NCI-H1930 (cell line): ENCODE measurements around the gene MROH8.

Experiments used
- DNase-seq, 2 experiments: peaks; one replicate each; lab custom pipeline; 2025; lab: John Stamatoyannopoulos, UW

Gene MROH8

DNA sequence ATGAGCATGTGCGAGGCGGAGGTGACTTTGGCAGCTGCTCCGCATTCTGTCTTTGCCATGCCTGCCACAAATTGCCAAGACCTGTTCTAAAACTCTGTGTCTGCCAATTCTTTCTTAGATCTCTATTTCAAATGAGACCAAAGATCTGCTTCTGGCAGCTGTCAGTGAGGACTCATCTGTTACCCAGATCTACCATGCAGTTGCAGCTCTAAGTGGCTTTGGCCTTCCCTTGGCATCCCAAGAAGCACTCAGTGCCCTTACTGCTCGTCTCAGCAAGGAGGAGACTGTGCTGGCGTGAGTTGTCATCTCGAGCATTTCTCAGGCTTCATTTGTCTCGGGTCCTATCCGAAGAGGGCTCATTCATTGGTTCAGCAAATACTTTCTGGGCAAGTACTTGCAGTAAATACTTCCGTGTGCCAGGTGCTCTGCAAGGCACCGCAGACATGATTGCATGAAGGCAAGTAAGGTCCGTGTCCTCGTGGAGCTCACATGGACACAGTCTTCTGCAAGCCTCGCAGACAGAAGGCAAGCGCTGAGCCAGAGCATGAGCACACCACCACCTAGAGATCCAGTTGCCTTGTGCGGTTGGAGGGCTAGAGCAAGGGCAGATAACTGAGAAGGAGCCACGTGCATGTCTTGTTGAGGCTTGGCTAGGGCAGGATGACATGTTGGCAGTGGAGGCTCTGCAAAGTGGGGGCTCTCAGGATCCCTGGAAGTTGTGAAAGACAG, 19.7 kb upstream of the MROH8 start:
- DNase-seq: no peak

DNA sequence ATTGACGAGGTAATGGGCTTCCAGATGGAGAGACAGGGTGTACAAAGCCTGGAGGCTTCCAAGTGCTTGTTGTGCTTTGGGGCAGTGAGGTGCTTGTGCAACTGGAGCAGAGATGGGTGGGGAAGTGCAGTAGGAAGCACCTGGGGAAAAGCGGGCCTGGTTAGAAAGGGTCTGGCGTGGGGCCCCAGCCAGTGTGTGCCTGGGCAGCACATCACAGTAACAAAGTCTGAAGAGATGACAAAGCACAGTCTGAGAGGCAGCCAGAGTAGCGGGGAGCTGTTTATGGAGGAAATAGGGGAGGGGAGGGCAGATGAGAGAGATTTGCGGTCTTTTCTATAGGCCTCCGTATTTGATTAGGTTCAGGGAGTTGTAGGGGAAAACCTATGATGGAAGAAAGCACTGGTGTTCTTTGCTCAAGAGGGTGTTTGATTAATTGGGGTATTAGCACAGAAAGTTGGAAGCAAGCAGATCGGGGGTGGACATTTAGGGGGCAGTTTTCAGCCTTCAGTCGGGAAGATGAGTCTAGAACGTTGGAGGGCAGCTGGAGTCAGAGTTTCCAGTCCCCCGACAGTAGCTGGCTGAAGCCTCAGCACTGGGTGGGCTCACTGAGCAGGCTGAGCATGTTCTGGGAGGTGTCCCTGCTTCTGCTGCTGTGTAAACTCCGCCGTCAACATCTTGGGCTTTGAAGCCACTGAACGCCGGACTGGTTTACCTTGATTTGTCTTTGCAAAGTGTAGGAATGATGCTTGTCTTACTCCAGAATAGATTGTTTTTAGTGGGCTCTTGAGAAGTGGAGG, 15.5 kb upstream of the MROH8 start:
- no peak for DNase-seq

DNA sequence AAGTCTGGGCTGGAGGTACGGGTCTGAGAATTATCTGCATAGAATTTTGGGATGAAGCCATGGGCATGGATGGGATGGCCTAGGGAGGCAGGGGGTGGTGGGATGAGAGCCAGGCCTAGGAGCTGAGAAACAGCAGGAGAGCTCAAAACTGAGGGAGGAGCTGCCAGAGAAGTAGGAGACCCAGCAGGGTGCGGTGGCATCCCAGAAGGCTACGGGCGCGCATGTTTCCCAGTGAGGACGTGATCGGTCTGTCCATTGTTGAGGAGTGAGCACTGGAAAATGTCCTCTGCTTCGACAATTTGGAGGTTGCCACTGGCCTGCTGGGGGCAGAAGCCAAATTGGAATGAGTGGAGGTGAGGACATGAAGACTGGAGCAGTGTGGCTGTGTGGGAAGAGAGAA, 14.5 kb upstream of the MROH8 start:
- no peak for DNase-seq

DNA sequence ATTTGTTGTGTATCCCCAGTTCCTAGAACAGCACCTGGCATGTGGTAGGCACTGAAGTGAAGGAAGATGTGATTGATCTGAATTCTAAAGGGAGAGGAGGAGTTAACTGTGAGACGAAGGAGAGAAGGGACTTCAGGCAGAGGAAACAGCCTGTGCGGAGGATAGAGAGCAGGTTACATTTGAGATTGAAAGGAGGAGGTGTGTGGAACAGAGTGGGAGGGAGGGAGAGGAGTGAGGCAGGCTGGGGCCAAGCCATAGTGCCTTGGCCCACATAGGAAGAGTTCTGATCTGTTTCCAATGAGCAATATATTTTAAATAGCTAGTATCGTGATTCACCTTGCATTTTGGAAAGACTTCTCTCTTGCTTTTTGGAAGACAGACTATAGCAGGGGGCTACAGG, 13.9 kb upstream of the MROH8 start:
- no peak for DNase-seq

DNA sequence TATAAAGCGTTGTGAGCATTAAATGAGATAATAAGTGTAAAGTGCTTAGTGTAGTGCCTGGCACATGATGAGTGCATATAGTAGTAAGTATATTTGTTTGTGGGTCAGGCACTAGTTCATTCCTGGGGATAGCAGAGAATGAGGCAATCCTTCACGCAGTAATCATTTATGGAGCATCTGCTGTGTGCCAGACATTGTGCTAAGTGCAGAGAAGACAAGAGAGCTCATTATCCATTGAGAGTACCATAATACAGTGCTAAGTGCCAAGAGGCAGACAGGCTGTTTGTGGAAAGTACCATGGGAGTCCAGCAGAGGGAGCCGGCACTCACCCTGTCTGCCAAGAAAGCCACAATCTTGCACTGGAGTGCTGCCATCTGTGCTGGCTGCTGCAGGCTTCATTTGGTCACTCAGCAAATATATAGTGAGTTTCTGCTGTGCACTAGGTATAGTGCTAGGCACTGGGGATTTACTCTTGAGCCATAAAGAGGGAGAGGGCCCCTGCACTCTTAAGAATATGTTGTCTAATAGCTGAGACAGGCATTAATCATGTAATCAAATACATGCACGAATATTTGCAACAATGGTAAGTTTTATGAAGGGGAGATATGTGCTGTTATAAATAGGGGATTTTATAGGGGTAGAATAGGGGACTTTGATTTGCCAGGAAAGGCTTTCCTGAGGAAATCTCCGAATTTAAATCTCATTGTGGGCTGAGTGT, 12.9 kb upstream of the MROH8 start:
- peak; percentile 47 to 70 for DNase-seq

DNA sequence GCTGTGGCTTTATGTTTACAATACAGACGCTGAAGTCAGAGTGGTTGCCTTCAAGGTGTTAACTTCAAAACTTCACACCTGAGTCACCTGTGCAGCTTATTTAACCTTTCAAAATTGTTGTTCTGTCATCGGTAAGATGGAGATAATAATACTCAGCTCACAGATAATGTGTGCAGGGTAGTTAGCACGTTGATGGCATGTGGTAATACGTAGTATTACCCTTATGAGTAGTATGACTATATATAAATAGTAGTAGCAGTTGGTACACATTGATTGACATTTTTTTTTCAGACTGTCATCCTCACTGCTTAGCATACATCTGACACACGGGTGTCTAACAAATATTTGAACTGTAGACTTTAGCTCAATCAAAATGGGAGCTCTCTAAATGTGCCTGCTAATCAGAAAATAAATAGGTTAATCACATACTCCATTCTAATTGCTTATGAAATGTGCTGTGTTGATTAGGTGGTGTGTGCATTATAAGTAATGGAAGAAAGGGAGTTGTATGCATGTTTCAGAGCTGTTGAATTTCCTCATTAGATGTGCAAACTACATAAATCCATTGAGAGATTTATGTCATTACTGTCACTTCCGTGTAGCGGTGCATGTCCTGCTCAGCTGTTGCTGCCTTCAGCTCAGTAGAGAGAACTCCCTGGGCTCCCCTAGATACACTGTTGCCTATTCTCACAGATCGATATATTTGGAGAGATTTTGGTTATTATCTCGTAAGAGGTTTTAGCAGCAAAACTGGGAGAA, 11.2 kb upstream of the MROH8 start:
- DNase-seq: no peak

DNA sequence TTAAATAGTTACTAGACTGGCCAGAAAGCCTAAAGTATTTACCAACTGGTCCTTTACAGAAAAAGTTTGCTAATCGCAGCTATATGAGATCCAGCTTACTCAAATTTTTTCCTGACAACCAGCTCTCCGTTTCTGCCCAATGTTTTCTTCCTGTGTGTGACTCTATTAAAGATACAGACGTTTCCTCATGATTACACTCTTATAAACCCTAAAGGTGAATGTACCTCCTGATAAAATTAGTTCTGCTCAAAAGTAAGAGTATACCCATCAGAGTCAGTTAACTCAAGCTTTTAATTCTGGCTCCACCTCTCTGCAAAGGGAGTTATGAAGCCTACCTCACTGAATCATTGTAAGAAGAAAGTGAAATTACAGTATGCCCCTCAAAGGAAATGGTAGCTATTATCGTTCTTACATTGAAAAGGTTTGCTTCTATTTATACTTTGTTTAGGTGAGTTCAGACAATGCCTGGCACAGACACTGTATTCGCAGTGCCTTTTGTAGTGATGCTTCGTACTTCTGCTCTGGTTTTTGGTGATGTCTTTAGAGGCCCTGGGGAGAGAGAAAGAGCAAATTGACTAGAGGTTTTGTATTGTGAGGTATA, 10.2 kb upstream of the MROH8 start:
- no peak for DNase-seq

DNA sequence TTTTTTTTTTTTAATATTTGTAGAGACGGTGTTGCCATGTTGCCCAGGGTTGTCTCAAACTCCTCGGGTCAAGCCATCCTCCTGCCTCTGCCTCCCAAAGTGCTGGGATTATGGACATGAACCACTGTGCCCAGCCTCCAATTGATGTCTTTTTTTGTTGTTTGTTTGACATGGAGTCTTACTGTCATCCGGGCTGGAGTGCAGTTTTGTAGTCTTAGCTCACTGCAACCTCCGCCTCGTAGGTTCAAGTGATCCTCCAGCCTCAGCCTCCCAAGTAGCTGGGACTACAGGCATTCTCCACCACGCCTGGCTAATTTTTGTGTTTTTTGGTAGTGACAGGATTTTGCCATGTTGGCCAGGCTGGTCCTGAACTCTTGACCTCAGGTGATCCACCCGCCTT, 9.4 kb upstream of the MROH8 start:
- DNase-seq: no peak

DNA sequence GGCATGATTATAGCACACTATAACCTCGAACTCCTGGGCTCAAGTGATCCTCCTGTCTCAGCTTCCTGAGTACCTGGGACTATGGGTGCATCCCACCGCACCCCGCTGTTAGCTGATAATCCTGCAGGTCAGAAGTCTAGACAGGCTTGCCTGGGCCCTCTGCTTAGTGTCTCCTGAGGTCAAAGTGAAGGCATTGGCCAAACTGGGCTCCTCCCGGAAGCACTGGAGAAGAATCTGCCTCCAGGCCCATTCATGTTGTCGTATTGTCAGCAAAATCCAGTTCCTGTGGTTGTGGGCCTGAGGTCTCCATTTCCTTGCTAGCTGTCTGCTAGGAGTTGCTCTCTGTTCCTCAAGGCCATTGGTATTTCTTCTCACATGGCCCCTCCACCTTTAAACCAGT, 6.3 kb upstream of the MROH8 start:
- no peak for DNase-seq

DNA sequence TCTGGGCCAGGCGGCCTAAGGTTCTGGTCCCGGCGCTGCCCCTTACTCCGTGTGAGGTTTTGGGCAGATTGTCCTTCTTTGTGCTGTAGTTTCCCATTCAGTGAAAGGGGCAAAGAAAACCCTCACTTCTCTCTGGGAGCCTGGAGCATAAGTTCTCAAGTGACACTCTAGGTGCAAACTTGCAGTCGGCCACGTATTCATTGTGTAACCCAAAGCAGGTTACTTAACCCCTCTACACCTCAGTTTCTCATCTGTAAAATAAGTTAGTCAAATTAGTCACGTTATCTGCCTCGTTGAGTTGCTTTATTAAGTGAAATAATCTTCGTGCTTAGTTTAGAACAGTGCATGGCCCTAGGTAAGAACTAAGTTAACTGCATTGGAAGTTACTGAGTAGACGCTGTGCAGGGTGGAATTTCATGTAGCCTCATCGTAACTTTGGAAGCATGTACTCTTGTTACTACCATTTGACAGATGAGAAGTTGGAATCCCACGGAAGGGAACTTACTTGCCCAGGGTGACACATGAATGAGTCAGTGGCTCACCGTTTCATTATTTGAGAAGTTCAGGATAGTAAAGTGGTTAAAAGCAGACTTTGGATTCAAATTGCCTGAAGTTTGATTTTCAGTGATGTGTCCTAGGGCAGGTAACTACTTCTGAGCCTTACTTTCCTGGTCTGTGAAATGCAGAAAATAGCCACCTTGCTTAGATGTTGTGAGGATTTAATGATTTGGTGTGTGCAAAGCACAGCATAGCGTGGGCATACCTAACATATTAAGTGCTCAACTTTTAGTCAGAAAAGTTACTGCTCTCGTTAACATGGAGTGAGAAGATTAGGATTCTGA, 556 bp upstream of the MROH8 start:
- DNase-seq: no peak

DNA sequence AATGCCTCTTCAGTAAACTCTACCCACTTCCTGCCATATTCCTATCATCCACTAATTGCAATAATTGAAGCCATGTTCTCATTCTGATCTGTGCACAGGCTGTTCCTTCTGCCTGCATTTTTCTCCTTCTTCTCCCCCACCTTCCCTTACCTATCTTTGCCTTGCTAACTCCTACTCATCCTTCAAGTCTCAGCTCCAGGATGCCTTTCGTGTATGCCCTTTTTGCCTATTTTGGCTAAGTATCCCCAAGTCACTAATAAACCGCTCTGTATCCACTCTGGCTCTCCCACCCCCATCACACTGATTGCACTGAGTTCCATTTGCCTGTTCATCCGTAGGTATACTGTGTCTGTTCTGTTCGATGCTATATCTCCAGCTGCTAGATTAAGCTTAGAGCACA, 6.5 kb downstream of the MROH8 start:
- DNase-seq: no peak

DNA sequence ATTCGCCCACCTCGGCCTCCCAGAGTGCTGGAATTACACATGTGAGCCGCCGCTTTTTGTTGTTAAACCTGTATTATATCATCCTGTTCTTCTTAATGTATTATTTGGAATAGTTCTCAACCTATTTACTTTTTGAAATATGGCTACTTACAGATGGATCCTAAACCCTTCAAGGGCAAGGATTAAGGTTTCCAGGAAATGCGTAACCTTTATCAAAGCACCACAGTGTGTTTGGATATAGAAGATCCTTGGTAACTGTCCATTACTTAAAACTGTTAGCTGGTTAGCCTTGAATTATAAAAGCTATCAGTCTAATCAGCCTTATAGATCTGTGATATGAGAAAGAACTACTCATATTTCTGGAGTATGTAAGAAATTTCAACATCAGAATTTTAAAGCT, 12.5 kb downstream of the MROH8 start:
- no peak for DNase-seq

DNA sequence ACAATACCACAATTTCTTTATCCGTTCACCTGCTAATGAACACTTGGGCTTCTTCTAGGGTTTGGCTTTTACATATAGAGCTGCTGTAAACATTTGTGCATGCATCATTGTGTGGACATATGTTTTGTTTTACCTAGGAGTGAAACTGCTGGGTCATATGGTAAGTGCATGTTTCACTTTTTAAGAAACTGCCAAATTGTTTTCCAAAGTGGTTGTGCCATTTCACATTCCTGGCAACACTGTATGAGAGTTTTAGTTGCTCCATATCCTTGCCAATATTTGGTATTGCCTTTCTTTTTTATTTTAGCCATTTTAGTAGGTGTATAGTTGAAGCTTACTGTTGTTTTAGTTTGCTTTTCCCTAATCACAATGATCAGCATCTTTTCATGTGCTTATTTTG, 14.3 kb downstream of the MROH8 start:
- DNase-seq: no peak

DNA sequence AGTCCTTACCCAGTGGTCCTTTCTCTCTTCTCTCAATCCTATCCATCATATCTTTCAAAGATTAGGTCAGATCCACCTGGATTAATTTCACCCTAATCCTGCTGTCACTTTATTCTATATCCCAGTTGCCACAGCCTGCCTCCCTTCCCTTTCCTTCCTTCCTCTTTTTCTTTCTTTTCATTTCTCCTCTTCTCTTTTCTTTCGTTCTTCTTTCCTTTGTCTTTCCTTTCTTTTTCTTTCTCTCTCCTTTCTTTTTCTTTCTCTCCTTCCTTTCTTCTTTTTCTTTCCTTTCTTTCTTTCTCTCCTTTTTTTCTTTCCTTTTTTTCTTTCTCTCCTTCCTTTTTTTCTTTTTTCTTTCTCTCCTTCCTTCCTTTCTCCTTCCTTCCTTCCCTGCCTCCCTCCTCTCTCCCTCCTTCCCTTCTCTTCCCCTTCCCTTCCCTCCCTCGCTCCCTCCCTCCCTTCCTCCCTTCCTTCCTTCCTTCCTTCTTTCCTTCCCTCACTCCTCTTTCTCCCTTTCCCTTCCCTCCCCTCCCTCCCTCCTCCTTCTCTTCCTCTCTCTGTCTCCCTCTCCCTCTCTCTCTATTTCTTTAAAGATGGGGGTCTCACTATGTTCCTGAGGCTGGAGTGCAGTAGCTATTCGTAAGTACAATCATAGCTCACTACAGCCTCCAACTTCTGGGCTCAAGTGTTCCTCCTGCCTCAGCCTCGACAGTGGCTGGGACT, 15.4 kb downstream of the MROH8 start:
- DNase-seq: no peak

DNA sequence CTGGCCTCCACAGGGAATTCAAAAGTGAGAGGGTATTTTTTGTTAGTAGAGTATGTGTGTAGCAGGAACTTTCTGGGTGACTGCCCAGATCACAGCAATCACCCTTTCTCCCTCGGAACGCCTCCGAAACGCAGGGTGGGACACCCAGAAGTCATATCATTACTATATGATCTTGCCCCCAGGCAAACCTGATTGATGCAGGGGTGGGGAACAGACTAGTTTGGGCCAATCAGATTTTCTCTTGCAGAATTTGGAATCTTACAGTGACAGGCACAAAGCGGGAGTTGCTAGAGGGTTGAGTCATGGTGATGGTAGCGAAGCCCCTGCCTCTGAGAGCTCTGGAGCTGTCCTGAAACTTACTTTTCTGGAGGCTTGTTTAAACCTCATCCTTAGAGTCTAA, 16.7 kb downstream of the MROH8 start:
- no peak for DNase-seq

DNA sequence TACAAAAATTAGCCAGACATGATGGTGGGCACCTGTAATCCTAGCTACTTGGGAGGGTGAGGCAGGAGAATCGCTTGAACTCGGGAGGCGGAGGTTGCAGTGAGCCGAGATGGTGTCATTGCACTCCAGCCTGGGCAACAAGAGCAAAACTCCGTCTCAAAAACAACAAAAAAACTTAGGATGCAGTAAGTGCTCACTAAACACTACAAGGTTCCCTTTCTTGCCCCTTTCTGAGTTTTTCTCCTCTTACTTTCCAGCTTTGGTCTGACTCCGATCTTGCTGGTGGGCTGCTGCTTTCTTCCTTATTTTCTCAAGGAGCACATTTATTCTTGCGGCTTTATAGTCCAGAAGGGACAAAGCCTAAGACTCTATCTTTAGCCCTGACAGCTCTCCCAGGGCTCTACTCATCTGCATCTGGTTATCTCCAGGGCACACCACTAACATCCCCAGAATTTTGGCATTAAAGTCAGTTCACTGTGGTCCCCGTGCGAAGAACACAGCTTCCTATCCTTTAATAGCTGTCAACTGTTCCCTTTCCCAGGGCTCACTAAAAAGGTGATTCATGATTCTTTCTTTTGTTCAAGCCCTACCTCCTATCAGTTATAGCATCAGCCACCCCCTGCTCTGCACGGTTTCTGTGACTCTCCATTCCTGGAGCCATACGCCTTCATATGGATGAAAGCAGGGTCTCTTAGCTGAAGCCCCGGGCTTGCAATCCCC, 17.4 kb downstream of the MROH8 start:
- DNase-seq: no peak

DNA sequence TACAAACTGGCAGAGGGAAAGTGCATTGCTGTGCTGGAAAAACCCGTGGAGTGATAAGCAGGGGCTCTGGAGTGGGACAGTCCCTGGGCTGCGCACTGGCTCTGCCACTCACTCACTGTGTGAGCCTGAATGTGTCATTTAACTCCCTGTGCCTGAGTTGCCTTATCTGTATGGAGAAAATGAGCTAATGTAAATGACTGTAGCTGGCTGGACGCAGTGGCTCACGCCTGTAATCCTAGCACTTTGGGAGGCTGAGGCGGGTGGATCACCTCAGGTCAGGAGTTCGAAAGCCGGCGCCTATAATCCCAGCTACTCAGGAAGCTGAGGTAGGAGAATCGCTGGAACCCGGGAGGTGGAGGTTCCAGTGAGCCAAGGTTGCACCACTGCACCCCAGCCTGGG, 18.7 kb downstream of the MROH8 start:
- DNase-seq: no peak

DNA sequence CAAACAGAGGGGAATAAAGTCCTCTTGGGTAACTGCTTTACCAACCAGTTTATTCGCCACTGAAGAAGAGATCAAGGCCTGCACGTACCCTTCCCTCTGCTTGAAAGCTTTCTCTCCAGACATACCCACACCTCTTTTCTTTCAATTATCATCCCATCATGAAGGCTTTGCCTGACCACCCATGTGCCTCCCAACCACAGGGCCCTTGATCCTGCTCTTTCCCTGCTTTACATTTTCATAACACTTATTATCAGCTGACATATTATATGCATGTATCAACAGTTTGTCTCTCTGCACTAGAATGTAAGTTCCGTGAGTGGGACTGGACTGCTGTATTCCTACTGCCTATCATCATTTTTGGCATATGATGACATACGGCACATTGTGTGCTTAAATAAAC, 21.1 kb downstream of the MROH8 start:
- no peak for DNase-seq

DNA sequence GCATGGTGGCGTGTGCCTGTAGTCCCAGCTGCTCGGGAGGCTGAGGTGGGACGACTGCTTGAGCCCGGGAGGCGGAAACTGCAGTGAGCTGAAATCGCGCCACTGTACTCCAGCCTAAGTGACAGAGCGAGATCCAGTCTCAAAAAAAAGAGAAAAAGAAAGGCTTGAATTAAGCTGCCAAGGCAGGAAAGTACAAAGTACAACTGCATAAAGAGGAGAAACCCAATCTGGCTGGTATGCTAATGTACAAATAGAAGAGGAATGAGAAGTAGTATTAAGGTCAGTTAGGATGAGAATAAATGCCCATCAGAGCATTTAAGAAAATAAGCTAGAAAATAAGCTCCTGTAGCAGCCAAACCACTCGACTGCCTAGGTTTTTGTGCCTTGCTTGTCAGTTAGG, 23.4 kb downstream of the MROH8 start:
- no peak for DNase-seq
